Epithelial cell of alveolus of lung (primary cell): ENCODE data around the gene GPX5. TPM values are rescaled to one million over a fixed set of nuclear protein-coding genes. Genes with fewer than 3 reads are reported as not detected.

Experiments
- total RNA-seq: library from RNA; depleted of rRNA; stranded (reverse); fragments of >200 nt; gene quantifications from 2 replicates; pipeline ENCODE4 v1.2.1, GENCODE V29; 2015

Gene GPX5, protein sequence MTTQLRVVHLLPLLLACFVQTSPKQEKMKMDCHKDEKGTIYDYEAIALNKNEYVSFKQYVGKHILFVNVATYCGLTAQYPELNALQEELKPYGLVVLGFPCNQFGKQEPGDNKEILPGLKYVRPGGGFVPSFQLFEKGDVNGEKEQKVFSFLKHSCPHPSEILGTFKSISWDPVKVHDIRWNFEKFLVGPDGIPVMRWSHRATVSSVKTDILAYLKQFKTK
- total RNA-seq = not detected in 2 replicates

GRCh38 chr6:28525496-28526039 is at the start of gene GPX5:
GPX5 (plus strand) TSS chr6:28525881; CDS start chr6:28526014, 133 bp downstream.

DNA sequence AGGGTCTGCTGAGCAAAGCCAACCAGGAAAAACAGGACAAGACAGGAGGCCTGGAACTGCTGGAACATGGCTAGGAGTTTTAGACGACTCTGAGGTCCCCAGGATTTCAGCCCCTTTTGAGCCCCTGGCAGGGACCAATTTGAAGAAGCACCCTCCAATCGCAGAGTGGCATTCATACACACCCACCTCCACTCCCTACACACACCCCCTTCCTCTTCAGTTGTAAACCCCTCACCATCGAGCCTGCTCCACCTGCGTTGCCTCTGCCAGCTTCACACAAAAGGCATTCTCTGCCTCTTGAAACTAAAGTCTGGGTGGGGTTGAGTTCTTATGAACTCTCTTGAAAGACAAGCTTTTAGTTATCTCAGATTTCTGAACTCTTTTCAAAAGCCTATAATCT is 10.0 kb upstream of the GPX5 start, which contains the start of gene GPX6:
TSS of gene GPX6 (minus strand) at position 118 of the 400 bp plus-strand sequence. CDS start at position 68, 50 bp downstream.

Other genes with a start within 250 kb of the GPX5 start
- gene PGBD1, start 244.3 kb upstream of the GPX5 start, total RNA-seq = 7.2 and 8.0 TPM in 2 replicates
- gene ZSCAN31, start 189.7 kb upstream of the GPX5 start, total RNA-seq = 1.9 and 5.1 TPM in 2 replicates
- gene ZKSCAN3, start 175.9 kb upstream of the GPX5 start, total RNA-seq = 3.2 and 11.9 TPM in 2 replicates
- gene ZSCAN12, start 126.1 kb upstream of the GPX5 start, total RNA-seq = 3.5 and 7.7 TPM in 2 replicates
- gene ZSCAN23, start 82.4 kb upstream of the GPX5 start, total RNA-seq = 1.2 and 6.5 TPM in 2 replicates
- not detected in 2 replicates for gene GPX6, start 10.1 kb upstream of the GPX5 start, total RNA-seq